NCI-H526 treated with DMSO at 0.1 percent for 48 hours (cell line): Measurements from ENCODE around the gene PSAPL1.

Source experiments
- DNase-seq: peaks from one replicate; lab custom pipeline; 2025; lab: John Stamatoyannopoulos, UW

The PSAPL1 gene

GRCh38 chr4:7396186-7396910 is 38.4 kb downstream of the PSAPL1 start:
- DNase-seq, result no peak

- no peak for DNase-seq
These were observed 39.1 kb downstream of the PSAPL1 start for GRCh38 chr4:7395645-7396044.

GRCh38 chr4:7394681-7395451 is 39.9 kb downstream of the PSAPL1 start:
- DNase-seq, result no peak

GRCh38 chr4:7393601-7394575 is 40.8 kb downstream of the PSAPL1 start:
- DNase-seq, result no peak

- no peak for DNase-seq
These were observed 42.0 kb downstream of the PSAPL1 start for GRCh38 chr4:7392438-7393421.

GRCh38 chr4:7391637-7392437 is 42.9 kb downstream of the PSAPL1 start:
- no peak for DNase-seq

GRCh38 chr4:7390906-7391636 is 43.7 kb downstream of the PSAPL1 start:
- DNase-seq, result no peak

- no peak for DNase-seq
These were observed 44.4 kb downstream of the PSAPL1 start for GRCh38 chr4:7390336-7390735.

- DNase-seq, result no peak
These were observed 45.0 kb downstream of the PSAPL1 start for GRCh38 chr4:7389719-7390118.

GRCh38 chr4:7389101-7389701 is 45.5 kb downstream of the PSAPL1 start:
- DNase-seq, result no peak

GRCh38 chr4:7388627-7389026 is 46.1 kb downstream of the PSAPL1 start:
- DNase-seq, result no peak

GRCh38 chr4:7387925-7388324 is 46.8 kb downstream of the PSAPL1 start:
- DNase-seq, result no peak

- no peak for DNase-seq
These were observed 49.5 kb downstream of the PSAPL1 start for GRCh38 chr4:7384929-7385890.

- no peak for DNase-seq
These were observed 50.5 kb downstream of the PSAPL1 start for GRCh38 chr4:7384003-7384928.

- DNase-seq, result no peak
These were observed 51.5 kb downstream of the PSAPL1 start for GRCh38 chr4:7383266-7383665.

- DNase-seq, result no peak
These were observed 52.1 kb downstream of the PSAPL1 start for GRCh38 chr4:7382634-7383014.
